ENCODE results near the gene CACNG6. TPM values are rescaled to one million over a fixed set of nuclear protein-coding genes. Genes with fewer than 3 reads are reported as not detected.

Gene CACNG6
- total and polyA plus RNA-seq, 2 donors (not counting 1 experiment from before 2014, with no cell fraction given), result under 0.01 TPM; not detected in 1

DNA sequence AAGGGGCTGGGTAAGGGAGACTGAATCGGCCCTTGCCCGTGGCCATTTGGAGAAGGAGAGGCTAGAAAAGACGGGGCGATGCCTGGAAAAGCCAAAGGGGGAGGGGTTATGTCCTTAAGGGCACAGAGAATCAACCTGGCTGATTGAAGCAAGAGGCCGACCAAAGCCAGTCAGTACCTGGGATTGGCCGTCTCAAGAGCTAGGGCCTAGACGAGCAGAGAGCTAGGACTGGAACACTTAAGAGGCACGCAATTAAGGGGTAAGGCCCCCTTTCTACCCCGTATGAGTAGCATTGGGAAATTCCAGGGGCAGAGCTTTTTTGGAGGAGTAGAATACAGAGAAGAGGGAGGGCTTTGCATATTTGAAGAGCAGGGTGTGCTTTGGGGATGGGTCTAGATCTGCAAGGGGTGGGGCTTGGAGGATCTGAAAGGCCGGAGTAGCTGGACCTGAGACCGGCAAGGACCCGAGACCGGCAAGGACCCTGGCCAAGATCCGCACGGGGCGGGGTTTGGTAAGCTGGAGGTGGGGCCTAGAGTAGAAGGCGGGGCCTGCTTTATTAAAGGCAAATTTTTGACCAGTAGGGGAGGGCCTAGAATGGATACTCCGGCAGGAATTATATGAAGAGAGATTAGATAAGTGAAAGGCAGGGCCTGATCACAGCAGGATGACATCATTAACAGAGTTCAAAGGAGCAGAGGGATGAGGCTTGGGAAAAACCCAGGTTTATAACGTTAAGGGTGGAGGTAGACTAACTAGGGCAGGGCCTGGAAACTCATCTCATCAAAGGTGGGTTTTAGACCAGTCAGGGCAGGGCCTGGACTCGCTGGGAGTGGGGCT is 10.7 kb upstream of the CACNG6 start:
- no peak overlapping the region for H3K9ac ChIP-seq (ENCODE audit: insufficient read depth, low read length)
- peak overlapping the region; percentile 82 for H3K4me2 ChIP-seq (ENCODE audit: extremely low read depth, insufficient read depth, low read length)
- DNase-seq (ENCODE audit: low read depth in 2 of 2), result peak; percentile 4 to 70
- H2AFZ ChIP-seq (ENCODE audit: low read length), result no peak overlapping the region
- no peaks in the 10 kb centered on the region for H3K79me2 ChIP-seq (ENCODE audit: control insufficient read depth, insufficient read depth, low read length)
- H3K27me3 ChIP-seq (ENCODE audit: control insufficient read depth, insufficient read depth, low read length), result peaks cover 12% of the 10 kb centered on the region
- H3K4me1 ChIP-seq (ENCODE audit: control insufficient read depth, extremely low read depth, insufficient read depth, low read length), result no peaks in the 10 kb centered on the region
- H3K27ac ChIP-seq (ENCODE audit: insufficient read depth, low read length), result no peak overlapping the region
- no peak for TF ChIP-seq EZH2 (IDR thresholded peaks at IDR 0.05; ENCODE audit: low read length, missing control alignments)
- TF ChIP-seq, protein P1, sequence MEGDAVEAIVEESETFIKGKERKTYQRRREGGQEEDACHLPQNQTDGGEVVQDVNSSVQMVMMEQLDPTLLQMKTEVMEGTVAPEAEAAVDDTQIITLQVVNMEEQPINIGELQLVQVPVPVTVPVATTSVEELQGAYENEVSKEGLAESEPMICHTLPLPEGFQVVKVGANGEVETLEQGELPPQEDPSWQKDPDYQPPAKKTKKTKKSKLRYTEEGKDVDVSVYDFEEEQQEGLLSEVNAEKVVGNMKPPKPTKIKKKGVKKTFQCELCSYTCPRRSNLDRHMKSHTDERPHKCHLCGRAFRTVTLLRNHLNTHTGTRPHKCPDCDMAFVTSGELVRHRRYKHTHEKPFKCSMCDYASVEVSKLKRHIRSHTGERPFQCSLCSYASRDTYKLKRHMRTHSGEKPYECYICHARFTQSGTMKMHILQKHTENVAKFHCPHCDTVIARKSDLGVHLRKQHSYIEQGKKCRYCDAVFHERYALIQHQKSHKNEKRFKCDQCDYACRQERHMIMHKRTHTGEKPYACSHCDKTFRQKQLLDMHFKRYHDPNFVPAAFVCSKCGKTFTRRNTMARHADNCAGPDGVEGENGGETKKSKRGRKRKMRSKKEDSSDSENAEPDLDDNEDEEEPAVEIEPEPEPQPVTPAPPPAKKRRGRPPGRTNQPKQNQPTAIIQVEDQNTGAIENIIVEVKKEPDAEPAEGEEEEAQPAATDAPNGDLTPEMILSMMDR (conservative IDR thresholded peaks at IDR 0.05 in 1 of 2, IDR thresholded peaks at IDR 0.05 in 1 of 2; ENCODE audit: low read depth in 1 of 2, low read length in 2 of 2), result no peak
- H4K20me1 ChIP-seq (ENCODE audit: control insufficient read depth, extremely low read depth, insufficient read depth, low read length), result no peaks in the 10 kb centered on the region
- H3K4me3 ChIP-seq (replicated peaks in 1 of 4; ENCODE audit: control extremely low read depth in 1 of 4, insufficient read depth in 1 of 4, low read depth in 3 of 4, low read length in 4 of 4), result peak overlapping the region in 2 of 4 experiments; percentile 33 to 51
- no peaks in the 10 kb centered on the region for H3K36me3 ChIP-seq (ENCODE audit: control insufficient read depth, insufficient read depth, low read length)
- H3K9me3 ChIP-seq (ENCODE audit: control insufficient read depth, insufficient read depth, low read depth, low read length), result no peaks in the 10 kb centered on the region

DNA sequence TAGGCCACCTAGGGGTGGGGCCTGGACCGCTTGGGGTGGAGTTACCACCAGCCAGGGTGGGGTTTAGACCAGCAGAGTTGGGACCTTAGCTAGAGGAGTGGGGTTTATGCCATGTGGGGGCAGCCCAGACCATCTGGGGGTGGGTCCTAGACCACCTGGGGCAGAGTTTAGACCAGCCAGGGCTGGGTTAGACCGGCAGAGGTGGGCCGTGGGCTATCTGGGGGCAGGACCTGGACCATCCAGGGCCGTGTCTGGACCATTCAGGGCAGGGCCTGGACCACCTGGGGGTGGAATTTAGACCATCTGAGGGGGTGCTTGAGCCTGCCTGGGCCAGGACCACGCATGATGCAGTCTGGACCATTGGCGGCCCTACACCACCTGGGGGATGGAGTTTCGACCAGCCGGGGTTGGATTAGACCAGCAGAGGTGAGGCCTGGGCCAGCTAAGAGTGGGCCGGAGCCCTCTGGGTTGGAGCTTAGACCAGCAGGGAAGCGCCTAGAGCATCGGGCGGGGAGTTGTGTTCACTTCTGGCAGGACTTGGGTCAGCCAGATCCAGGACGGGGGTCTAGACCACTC is 10.0 kb upstream of the CACNG6 start:
- no peak overlapping the region for H3K9ac ChIP-seq (ENCODE audit: insufficient read depth, low read length)
- no peak overlapping the region for H3K4me3 ChIP-seq (replicated peaks in 1 of 4; ENCODE audit: control extremely low read depth in 1 of 4, insufficient read depth in 1 of 4, low read depth in 3 of 4, low read length in 4 of 4)

DNA sequence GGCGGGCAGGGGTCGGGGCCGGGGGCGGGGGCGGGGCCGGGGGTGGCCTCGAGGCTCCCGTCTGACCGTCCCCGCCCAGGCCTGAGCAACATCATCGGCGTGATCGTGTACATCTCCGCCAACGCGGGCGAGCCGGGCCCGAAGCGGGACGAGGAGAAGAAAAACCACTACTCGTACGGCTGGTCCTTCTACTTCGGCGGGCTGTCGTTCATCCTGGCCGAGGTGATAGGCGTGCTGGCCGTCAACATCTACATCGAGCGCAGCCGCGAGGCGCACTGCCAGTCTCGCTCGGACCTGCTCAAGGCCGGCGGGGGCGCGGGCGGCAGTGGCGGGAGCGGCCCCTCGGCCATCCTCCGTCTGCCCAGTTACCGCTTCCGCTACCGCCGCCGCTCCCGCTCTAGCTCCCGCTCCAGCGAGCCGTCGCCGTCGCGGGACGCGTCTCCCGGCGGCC is 9.4 kb upstream of the CACNG6 start:
- no peaks in the 10 kb centered on the region for H3K36me3 ChIP-seq (ENCODE audit: control insufficient read depth, insufficient read depth, low read length)
- no peak overlapping the region for H3K27ac ChIP-seq (ENCODE audit: insufficient read depth, low read length)
- no peaks in the 10 kb centered on the region for H3K79me2 ChIP-seq (ENCODE audit: control insufficient read depth, insufficient read depth, low read length)
- no peak overlapping the region for H3K9ac ChIP-seq (ENCODE audit: insufficient read depth, low read length)
- no peaks in the 10 kb centered on the region for H3K4me1 ChIP-seq (ENCODE audit: control insufficient read depth, extremely low read depth, insufficient read depth, low read length)
- TF ChIP-seq EZH2 (IDR thresholded peaks at IDR 0.05; ENCODE audit: low read length, missing control alignments), result peak; percentile 75
- TF ChIP-seq, protein P1 (conservative IDR thresholded peaks at IDR 0.05 in 1 of 2, IDR thresholded peaks at IDR 0.05 in 1 of 2; ENCODE audit: low read depth in 1 of 2, low read length in 2 of 2), result no peak
- DNase-seq (ENCODE audit: low read depth in 2 of 2), result peak in 1 of 2 donors; percentile 26
- no peak overlapping the region for H2AFZ ChIP-seq (ENCODE audit: low read length)
- peak overlapping the region in 1 of 4 experiments; percentile 22 for H3K4me3 ChIP-seq (replicated peaks in 1 of 4; ENCODE audit: control extremely low read depth in 1 of 4, insufficient read depth in 1 of 4, low read depth in 3 of 4, low read length in 4 of 4)
- H4K20me1 ChIP-seq (ENCODE audit: control insufficient read depth, extremely low read depth, insufficient read depth, low read length), result no peaks in the 10 kb centered on the region
- no peaks in the 10 kb centered on the region for H3K9me3 ChIP-seq (ENCODE audit: control insufficient read depth, insufficient read depth, low read depth, low read length)
- peaks cover 12% of the 10 kb centered on the region for H3K27me3 ChIP-seq (ENCODE audit: control insufficient read depth, insufficient read depth, low read length)
- H3K4me2 ChIP-seq (ENCODE audit: extremely low read depth, insufficient read depth, low read length), result peak overlapping the region; percentile 44

More for the DNA sequence above, 10.0 kb upstream of the CACNG6 start:
- no peaks in the 10 kb centered on the region for H3K4me1 ChIP-seq (ENCODE audit: control insufficient read depth, extremely low read depth, insufficient read depth, low read length)
- H3K36me3 ChIP-seq (ENCODE audit: control insufficient read depth, insufficient read depth, low read length), result no peaks in the 10 kb centered on the region
- DNase-seq (ENCODE audit: low read depth in 2 of 2), result no peak
- peaks cover 12% of the 10 kb centered on the region for H3K27me3 ChIP-seq (ENCODE audit: control insufficient read depth, insufficient read depth, low read length)
- no peak overlapping the region for H3K27ac ChIP-seq (ENCODE audit: insufficient read depth, low read length)
- no peaks in the 10 kb centered on the region for H3K79me2 ChIP-seq (ENCODE audit: control insufficient read depth, insufficient read depth, low read length)
- H3K9me3 ChIP-seq (ENCODE audit: control insufficient read depth, insufficient read depth, low read depth, low read length), result no peaks in the 10 kb centered on the region
- no peak overlapping the region for H3K4me2 ChIP-seq (ENCODE audit: extremely low read depth, insufficient read depth, low read length)
- no peak overlapping the region for H2AFZ ChIP-seq (ENCODE audit: low read length)
- H4K20me1 ChIP-seq (ENCODE audit: control insufficient read depth, extremely low read depth, insufficient read depth, low read length), result no peaks in the 10 kb centered on the region
- no peak for TF ChIP-seq EZH2 (IDR thresholded peaks at IDR 0.05; ENCODE audit: low read length, missing control alignments)
